ENCODE data around the gene SMO.

GRCh38 chr7:129163875-129164544 lies 24.4 kb upstream of the SMO start:
- peak; percentile 83 for TF ChIP-seq CTCF (IDR thresholded peaks at IDR 0.05; ENCODE audit: borderline replicate concordance, extremely low read depth, low read length, poor library complexity, severe bottlenecking)
- no peak for TF ChIP-seq EZH2 (IDR thresholded peaks at IDR 0.05; ENCODE audit: borderline replicate concordance, low read depth, low read length, severe bottlenecking)
